Activated CD4-positive, CD25-positive, alpha-beta regulatory T cell treated with anti-CD3 and anti-CD28 coated beads, Interleukin-2, amount 50 U/mL, for 72 hours (primary cell): Measurements from ENCODE around the gene FDX1.

ENCODE experiments used
- DNase-seq: peaks from one replicate; pipeline ENCODE4 v3.0.0; 2021

The FDX1 gene

DNA sequence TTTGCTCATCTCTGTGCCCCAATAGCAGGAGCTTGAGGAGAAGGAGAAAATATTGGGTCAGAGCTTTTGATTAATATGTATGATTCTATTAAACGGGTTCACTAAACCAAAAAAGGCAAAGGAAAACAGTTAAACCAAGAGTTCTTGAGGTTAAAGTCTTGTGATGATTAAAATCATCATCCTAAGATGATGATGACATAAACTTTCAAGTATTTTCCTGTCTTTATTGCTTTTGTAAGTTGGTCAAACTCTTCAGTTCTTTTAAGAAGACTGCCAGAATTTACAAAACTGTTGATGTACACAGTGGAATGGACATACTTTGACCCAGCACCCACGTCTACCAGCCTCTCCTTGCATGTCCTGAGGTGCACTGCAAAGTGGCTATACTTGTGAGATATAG is 41.0 kb downstream of the FDX1 start:
- DNase-seq: no peak

DNA sequence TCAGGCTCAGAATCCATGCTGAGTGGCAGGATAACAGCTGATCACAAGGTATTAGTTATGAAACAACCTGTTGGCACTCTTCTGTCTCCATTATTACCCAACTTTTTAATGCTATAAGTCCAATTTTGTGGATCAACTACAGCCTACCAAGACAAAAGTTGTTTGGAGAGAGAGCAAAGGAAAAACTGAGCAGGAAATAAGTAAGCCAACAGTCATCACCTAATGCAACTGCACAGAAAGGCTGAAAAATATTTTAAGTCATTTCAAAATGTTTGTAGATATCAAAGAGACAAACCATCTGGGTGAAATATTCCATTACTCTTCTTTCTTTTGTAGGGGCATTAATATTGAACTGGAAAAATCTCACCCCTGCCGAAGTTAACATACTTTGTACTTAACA is 41.6 kb downstream of the FDX1 start:
- no peak for DNase-seq

DNA sequence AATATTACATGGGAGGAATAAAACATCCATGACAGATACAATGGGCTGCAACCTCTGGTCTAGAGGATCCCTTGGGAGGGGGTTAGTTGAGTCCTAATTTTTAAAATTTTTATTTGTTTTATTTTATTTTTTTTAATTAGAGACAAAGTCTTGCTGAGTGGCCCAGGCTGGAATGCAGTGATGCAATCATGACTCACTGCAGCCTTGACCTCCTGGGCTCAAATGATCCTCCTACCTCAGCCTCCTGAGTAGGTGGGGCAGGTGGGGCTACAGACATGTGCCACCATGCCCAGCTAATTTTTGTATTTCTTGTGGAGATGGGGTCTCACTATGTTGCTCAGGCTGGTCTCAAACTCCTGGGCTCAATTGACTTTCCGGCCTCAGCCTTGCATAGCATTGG is 43.1 kb downstream of the FDX1 start:
- no peak for DNase-seq

DNA sequence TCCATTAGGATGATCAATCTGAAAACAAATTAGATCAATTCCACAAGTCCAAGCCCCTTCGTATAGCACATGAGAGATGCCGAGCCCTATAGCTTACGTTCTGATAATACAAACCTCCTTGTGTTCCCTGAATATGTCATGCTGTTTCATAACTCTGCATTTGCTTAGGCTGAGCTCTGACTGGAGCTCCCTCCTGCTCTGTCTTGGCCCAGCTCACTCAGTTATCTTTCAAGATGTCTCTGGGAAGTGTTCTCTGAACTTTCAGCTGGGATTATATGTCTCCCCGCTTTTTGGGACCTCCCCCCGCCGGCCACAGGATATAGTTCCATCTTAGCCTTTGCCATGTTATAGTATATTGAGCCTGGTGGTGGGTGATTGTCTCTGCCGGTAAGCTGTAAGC is 44.0 kb downstream of the FDX1 start:
- no peak for DNase-seq

DNA sequence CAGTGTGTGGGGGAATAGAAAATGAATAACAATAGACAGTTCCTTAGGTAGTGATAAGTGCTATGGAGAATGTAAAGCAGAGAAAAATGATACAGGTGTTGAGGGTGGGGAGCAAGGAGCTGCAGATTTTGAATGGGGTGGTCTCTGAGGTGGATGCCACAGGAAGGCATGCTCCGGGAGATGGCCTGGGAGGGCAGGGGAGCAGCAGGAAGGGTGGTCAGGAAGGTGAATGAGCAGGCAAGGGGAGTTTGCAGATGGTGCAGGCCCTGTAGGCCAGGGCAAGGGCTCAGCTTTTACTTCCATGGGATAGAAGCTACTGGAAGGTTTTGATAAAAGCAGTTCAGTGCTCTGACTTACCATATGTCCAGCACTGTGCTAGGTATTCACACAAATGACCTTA is 44.8 kb downstream of the FDX1 start:
- DNase-seq: no peak

DNA sequence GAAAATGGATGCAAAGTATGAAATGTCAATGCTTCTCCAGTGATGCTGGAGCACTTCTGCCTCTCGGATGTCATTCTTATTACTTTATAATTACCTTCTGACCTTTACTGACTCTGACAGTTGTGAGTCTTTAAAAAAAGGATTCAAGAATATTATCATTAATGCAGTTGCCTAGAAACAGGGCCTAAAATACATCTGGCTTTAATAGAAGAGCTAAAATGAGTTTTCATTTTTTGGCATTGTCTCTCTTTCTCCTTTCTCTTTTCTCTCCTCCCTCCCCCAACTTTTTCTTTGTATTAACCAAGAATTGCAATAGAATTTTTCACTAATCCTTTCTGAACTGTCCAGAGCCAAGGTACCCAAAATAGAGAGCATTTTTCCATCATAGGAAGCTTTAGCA is 45.9 kb downstream of the FDX1 start:
- DNase-seq: no peak

DNA sequence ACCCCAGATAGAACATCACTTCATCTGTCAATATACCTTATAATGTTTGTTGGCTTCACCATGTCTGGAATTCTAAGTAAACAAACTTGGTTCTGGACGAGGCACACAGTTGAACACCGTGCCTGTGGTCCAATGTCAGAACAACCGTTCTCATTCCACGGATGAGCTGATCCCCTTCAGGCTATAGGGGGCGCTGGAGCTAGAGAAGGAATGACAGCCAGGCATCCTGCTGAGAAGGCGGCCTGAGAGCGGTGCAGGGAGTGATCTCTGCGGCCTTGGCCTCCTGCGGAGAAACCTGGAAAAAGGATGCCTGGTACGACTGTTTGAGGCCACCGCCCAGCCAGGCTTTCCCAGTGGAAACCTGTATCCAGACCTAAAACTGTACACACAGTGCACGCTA is 48.7 kb downstream of the FDX1 start:
- no peak for DNase-seq

DNA sequence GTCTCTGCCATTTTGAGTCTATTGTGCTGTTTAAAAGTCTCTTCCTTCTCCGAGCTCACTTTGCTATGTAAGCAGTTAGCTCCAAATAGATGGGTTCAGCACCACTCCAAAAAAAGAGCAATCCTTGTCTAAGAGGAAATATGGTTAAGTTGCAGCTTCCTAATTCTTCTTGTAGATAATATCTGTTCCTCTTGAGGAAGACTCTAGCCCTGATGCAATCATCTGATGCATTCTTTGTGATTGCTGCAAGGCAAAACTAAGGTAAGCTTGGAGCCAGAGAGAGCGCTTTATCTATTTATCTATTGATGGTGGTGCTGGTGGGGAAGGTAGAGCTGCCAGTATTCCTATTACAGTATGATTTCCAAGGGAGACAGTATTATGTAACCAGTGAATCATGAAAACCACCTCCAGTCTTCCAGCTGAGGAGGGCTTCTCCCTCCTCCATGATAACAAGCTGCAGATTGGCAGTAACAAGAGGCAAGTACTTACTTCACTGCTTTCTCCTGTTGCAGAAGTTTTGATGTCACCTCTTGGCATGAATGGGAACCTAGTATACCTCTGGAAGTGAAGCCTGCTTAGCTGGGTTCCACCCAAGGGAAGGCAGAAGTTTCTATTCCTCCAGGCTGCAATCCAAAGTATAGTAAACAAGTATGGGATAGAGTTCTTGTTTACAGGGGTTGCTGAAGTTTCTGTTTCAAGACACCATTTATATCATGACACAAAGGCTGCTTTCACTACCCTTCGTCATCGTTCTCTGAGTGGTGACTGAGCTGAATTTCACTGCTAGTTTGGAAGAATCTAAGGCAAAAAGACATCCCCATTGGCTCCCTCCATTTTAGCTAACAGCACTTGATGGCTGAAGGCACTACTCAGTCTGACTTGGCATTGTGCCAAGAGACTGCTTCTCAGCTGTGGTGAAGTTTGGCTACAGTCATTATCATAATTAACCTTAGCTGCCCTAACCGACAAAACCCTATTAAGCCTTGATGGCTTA is 49.7 kb downstream of the FDX1 start:
- DNase-seq: no peak

DNA sequence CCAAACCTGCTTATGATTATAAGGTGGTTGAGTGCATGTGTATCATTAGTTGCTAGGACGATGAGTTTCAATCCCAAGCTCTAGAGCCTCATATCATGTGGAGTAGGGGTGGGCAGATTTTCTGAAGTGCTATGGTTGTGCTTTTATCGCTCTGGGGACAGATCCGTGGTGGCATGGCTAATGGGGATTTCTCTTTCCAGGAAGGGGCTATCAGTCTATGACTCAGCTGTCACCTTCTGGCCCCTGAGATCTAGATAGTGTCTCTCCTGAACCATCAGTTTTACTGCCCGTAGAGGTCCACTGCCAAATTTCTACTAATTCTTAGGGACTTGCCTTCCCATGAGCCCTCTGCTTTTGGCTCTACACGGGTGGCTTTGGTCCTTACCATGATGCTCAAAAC is 51.8 kb downstream of the FDX1 start:
- DNase-seq: no peak

DNA sequence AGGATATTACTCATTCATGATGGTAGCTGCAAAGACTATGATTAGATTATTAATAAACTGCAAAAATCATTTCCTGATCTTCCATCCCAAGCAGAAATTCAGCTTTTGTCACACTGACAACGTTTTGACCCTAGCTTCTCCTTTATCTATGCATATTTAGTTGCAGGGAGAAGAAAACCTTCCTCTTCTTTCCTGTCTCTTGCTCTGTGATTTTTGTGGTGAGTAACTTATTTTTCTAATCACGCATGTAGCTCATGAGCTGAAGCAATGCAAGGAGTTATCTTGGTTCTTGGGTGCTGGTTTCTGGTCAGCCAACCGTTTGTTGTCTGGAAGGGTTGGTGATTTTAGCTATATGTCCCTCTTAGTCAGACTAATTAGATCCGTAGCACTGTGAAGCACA is 56.4 kb downstream of the FDX1 start:
- no peak for DNase-seq

DNA sequence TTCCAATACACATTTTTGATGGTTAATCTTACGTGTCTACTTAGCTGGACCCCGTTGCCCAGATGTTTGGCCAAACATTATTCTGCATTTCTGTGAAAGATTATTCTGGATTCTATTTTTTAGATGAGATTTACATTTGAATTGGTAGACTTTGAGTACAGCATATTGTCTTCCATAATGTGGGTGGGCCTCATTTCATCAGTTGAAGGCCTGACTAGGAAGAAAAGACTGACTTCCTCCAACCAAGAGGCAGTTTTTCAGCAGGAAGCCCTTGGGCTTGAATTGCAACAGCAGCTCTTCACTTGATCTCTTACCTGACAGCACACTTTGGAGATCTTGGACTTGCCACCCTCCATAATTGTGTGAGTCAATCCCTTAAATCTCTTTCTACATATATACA is 58.7 kb downstream of the FDX1 start:
- no peak for DNase-seq

DNA sequence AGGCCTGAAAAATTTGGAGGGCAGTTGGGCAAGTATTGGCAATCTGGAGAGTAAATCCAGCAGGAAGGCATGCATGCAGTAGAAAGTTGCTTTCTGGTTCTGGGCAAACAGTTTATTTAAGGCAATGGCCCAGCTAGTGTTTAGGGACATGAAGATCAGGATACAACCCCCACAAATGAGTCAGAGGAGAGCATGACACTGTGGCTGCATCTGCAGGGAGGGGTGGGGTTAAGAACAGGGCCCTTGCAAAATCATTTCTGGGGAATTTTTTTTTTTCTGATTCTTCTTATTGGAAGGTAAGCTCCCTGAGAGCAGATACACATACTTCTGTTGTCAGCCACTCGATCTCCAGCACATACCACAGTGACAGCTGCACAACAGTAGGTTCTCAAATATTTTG is 61.1 kb downstream of the FDX1 start:
- DNase-seq: no peak

DNA sequence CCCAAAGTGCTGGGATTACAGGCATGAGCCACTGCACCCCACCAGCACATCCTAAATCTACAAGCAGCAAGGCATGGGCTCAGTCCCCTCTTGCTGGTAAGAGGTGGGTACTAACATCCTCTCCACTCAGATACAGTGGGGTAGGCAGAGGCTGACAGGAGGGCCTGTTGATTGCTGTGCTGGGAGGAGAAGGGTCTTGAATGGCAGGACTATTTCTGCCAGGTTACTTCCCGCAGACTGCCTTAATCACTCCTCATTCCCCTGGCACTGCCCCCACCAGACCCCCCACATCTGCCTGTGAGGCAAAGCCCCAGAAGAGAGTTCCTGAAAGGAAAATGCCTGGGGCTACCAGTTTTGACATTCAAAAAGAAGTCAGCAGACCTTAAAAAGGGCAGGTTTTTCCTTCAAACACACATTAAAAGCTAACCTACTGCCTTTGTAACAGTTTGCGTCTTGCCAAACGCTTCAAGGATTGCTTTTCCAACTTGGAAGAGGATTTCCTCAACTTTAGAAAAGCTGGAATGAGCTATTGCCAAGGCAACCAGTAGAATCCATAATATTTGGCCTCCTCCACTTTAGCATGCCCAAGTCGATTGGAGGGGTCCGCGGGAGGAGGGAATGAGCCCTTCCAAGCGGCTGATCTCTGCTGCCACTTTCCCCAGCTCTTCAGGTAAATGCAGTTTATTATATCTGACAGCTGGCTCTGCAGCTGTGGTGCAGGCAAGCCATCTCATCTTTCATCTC is 62.0 kb downstream of the FDX1 start:
- no peak for DNase-seq

DNA sequence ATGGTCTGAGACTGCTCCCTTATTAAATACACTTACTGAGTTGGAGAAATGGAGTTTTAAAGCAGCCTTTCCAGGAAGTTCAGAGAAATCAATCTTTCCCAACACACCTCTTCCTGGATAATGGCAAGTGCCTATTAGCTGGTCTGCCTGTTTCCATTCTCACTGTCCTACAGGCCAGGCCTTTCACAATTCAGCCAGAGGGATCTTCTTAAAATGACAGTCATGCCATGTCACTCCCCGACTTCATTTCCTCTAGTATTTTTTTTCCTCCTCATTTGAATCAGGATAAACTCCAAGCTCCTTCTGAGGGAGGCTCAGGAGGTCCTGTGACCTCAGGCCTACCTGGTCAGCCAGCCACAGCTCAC is 62.6 kb downstream of the FDX1 start:
- no peak for DNase-seq

DNA sequence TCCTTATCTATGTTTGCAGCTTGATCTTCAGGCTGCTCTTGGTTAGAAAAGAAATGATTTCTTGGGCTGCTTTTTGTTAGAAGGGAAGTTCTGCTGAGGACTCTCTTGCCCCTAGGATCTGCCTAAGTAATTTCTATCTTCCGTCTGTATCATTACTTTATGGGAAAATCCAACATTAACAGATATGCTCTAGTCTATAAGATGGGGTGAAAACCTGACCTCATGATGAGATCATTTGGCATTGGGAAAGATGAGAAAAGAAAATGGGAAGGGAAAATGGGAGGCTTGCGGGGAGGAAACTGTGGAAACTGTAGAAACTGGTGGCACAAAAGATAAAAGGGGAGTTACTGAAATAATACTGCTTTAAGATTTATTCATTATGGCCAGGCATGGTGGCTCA is 63.6 kb downstream of the FDX1 start:
- DNase-seq: no peak

DNA sequence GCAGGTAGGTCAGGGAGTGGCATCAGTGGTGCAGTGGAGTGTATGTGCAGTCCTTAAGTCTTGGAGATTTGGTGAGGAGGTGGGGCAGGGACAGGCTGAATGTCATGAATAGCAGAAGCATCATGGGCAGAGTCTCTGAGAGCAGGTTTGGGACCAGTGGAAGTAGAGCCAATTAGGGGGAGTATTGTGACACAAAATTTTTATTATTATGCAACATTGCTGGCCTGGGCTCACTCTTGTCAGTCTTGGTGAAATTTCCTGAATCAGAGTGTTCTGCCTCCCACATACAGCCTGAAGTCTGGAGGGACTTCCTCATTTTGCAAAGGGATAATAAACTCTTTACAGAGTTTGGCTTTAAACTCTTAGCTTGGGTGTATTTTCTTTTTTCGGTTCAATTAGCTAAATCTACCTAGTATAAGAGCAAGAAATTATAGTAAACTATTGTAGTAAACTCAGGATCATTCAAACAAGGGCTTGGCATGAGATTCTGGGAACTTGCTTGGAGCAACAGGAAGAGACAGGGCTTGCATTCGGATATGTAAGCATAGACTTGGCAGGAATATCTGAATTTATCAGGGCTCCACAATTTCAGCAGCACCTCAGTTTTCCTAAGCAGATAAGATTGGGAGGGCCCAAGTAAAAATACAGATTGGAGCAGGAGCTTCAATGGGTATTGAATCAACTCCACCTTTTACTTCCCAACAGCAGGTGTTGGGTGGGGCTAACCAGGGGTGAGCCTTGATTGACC is 67.7 kb downstream of the FDX1 start:
- DNase-seq: no peak

DNA sequence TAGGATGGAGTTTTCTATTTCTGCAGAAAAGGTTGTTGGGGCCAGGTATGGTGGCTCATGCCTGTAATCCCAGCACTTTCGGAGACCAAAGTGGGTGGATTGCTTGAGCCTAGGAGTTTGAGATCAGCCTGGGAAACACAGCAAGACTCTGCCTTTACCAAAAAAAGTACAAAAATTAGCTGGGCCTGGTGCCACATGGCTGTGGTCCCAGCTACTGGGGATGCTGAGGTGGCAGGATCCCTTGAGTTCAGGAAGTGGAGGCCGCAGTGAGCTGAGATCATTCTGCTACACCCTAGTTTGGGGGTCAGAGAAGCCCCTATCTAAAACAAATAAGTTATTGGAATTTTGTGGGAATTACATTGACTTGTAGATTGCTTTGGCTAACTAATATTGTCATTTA is 71.7 kb downstream of the FDX1 start:
- DNase-seq: no peak

DNA sequence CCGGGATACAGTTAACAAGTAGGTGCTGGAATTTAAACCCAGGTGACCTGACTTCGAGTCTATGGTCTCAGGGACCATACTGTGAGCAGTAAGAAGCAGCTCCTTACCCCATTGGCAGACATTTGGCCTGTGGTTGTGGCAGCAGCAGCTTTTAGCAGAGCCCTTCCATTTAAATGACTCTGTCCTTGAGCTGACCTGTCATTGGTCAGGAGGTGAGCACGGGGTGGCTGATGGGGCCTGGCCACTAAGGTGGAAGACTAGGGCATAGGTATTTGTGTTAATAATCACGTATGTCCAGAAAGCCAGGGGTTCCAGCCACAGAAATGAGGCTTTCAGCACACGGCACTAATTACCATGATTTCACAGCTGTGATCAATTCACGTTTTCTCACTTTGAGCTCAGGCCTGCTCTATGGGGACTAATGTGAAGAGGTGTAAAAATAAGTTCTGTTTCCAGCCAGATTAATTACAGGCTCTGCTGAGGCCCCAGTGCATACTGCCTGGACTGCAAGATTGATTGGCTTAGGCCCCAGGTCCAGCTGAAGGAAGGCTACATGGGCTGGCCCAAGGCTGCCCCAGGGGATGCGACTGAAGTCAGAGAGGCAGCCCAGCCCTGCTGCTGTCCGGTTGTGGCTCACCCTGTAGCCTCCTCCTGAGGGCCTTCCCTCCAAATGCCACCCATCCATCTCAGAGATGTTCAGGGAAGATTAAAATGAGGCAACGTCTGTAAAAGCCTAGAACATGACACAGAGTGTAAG is 76.0 kb downstream of the FDX1 start:
- no peak for DNase-seq

DNA sequence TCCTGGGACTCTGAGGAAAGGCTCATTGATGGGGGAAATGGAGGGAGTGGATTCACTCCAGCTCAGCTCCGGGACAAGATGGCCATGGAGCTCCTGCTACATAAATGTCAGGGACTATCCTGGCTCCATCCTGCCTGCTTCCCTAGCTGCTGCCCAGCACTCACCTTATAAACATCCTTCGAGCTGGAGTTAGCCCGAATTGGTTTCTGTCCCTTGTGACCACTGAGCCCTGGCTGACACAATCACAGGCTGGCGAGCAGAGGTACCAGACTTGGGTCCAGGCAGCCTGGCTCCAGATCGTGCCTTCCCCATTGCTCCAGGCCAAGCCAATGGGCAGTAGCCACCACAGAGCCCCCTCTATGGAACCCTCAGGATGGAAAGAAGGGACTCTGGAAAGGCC is 77.6 kb downstream of the FDX1 start:
- no peak for DNase-seq

DNA sequence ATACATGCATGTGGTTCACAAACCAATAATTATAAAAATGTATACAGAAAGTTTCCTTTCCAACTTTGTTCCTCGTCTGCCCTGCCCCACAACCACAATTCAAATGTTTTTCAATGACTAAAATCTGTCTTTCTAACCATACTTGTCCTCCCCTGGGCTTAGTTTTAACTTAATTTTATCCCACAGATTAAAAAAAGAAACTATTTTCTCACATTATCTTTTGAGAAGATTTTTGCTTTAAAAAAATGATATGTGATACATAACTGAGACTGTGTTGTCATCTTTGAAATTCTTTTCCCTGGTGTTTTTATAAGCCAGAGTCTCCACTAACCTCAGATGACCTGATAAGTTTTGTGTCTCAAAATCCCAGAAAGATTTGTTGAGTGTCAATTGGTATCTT is 79.0 kb downstream of the FDX1 start:
- no peak for DNase-seq

DNA sequence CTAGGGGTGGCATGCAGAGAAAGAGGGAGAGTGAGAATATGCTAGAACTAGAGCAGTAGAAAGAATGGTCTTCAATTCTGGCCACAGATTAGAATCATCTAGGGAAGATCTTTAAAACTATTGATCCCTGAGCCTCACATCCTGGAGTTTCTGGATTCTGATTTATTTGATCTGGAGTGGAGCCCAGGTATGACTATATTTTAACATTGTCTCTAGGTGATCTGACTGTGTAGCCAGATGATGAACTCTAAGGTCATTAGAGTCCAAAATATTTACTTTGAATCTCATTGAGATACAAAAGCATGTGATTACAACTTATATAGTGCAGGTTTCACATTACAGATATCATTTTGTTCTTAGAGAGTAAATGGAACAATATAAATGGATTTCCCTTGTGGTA is 79.7 kb downstream of the FDX1 start:
- no peak for DNase-seq

DNA sequence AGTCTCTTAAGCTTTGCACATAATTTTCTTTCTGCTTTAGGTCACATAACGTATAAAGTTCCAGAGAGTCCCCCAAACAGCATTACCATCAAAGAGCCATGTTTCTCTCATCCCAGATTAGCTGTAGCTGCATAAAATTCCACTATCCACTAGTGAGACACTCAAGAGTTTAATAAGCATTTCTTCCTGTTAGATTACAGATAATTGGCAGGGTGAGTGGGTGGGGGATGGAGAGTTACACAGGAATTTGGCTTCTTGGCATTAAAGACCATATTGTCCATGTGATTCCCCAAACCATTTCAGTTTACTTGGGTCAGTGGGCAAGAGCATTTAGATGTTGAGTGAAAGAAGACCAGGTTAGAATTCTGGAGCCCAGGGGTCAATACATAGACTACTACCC is 82.3 kb downstream of the FDX1 start:
- no peak for DNase-seq

DNA sequence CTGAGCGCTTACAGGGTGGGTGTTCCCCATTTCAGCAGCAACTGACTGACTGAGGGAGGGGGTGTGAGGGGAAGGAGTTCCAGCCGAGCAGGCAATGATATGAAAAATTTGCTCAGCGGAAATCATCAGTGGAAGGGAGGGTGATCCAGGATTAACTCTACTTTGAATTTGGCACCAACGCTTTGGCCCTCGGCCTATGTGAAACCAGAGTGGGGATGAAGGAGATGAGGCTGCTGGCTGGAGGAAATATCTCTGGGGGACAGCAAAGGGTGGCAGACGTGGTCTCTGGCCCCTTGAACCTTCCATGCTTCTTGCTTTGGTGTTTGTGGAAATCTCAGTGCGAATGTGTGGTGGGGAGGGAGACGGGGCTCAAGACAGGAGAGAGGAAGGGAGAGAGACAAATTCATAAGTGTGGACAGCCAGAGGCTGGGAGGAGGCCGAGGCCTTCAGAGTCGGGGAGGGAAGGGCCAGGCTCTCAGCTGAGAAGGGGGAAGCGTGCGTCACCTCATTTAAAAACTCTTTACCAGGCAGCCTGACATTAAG is 83.6 kb downstream of the FDX1 start:
- DNase-seq: no peak
